HCT116 (cell line): ENCODE results near the gene LRRC1. TPM values are rescaled to one million over a fixed set of nuclear protein-coding genes. Genes with fewer than 3 reads are reported as not detected.

Source experiments
- ATAC-seq: fragments of 200-7000 bp; cut with Tn5 transposase; 2 replicates; pipeline ENCODE4 v1.9.1; 2020; ENCODE audit warnings: mild to moderate bottlenecking, moderate library complexity
- BruUV-seq: library from RNA; stranded (reverse); fragments of 400-500 nt; replicated peaks from 2 replicates; lab custom pipeline; 2021; lab: Mats Ljungman, UMichigan
- CTCF ChIA-PET: fragments of 300-600 bp; sonication (Branson Sonifier 250); formaldehyde crosslinking; loops from one replicate; lab custom pipeline; 2021; ENCODE audit warnings: antibody characterized with exemption; lab: Charles Lee
- POLR2A ChIA-PET: fragments of 300-600, 350-600 bp; sonication (Branson Sonifier 250); formaldehyde crosslinking; loops from one replicate; lab custom pipeline; 2021; ENCODE audit warnings: antibody characterized with exemption; lab: Charles Lee
- RAD21 ChIA-PET, 2 experiments: fragments of 300-600 bp; sonication (Branson Sonifier 250); formaldehyde crosslinking; loops; one replicate each; lab custom pipeline; 2023; ENCODE audit warnings: low total read pairs in 2 of 2; ENCODE audit not compliant: uncharacterized antibody in 2 of 2, unreplicated experiment in 2 of 2, low non-redundant PET in 1 of 2; lab: Charles Lee
- DNase-seq: peaks from one replicate; pipeline ENCODE4 v3.0.0-alpha.2; 2010; ENCODE audit warnings: low read depth, low spot score
- H2AFZ ChIP-seq: fragments of 200-600 bp; shearing (Covaris generic), sonication (generic); 2 replicates; pipeline ENCODE4 v1.6.1; 2017; ENCODE audit warnings: low read depth, mixed run types, mixed read lengths, antibody characterized with exemption, low read length; ENCODE audit not compliant: poor library complexity, severe bottlenecking
- H3K27ac ChIP-seq: 2 replicates; pipeline ENCODE4 v1.5.1; 2012; ENCODE audit warnings: low read depth, low read length
- H3K27me3 ChIP-seq: fragments of 200-600 bp; sonication (generic); 2 replicates; pipeline ENCODE4 v1.6.1; 2016; ENCODE audit warnings: mixed run types, low read length, mixed read lengths; ENCODE audit not compliant: insufficient read depth
- H3K36me3 ChIP-seq, 2 experiments: fragments of 200-500 bp in 1 of 2; fragments of 200-600 bp in 1 of 2; sonication (Bioruptor generic) in 1 of 2; sonication (generic) in 1 of 2; 2 replicates each; pipeline versions ENCODE4 v1.5.1 to v1.6.1; 2014 to 2016; ENCODE audit warnings: low read length in 2 of 2, inconsistent platforms in 1 of 2, mixed read lengths in 1 of 2, mixed run types in 1 of 2; ENCODE audit not compliant: insufficient read depth in 2 of 2, control insufficient read depth in 1 of 2
- H3K4me1 ChIP-seq, 2 experiments: fragments of 200-600 bp in 1 of 2; sonication (generic) in 1 of 2; 2 replicates each; pipeline versions ENCODE4 v1.5.1 to v1.6.1; 2012 to 2017; ENCODE audit warnings: low read length in 2 of 2, inconsistent platforms in 1 of 2, mild to moderate bottlenecking in 1 of 2, mixed read lengths in 1 of 2, mixed run types in 1 of 2, moderate library complexity in 1 of 2; ENCODE audit not compliant: insufficient read depth in 2 of 2, control insufficient read depth in 1 of 2
- H3K4me2 ChIP-seq: fragments of 200-600 bp; sonication (generic); 2 replicates; pipeline ENCODE4 v1.6.1; 2017; ENCODE audit warnings: mixed run types, low read length, mixed read lengths
- H3K4me3 ChIP-seq, 2 experiments: fragments of 200-600 bp in 1 of 2; sonication (generic) in 1 of 2; replicated peaks in 1 of 2; 2 replicates each; pipeline ENCODE4 v1.5.1; 2011 to 2016; ENCODE audit warnings: low read length in 2 of 2, control low read depth in 1 of 2, low read depth in 1 of 2, mild to moderate bottlenecking in 1 of 2, mixed read lengths in 1 of 2, mixed run types in 1 of 2
- H3K79me2 ChIP-seq: fragments of 200-600 bp; sonication (generic); 2 replicates; pipeline ENCODE4 v1.6.1; 2017; ENCODE audit warnings: mild to moderate bottlenecking, mixed run types, low read length, moderate library complexity, mixed read lengths; ENCODE audit not compliant: insufficient read depth
- H3K9ac ChIP-seq: fragments of 200-600 bp; sonication (generic); 2 replicates; pipeline ENCODE4 v1.6.1; 2016; ENCODE audit warnings: low read length, mixed read lengths
- H3K9me2 ChIP-seq: fragments of 200-600 bp; sonication (generic), shearing (Covaris generic); 2 replicates; pipeline ENCODE4 v1.6.1; 2017; ENCODE audit warnings: mixed run types, mild to moderate bottlenecking, moderate library complexity; ENCODE audit not compliant: insufficient read depth
- H3K9me3 ChIP-seq, 2 experiments: fragments of 200-500 bp in 1 of 2; fragments of 200-600 bp in 1 of 2; sonication (Bioruptor generic) in 1 of 2; sonication (generic) in 1 of 2; 2 replicates each; pipeline ENCODE4 v1.6.1; 2014 to 2017; ENCODE audit warnings: low read length in 2 of 2, mixed read lengths in 2 of 2, inconsistent platforms in 1 of 2, low read depth in 1 of 2, mild to moderate bottlenecking in 1 of 2, mixed run types in 1 of 2, moderate library complexity in 1 of 2; ENCODE audit not compliant: control insufficient read depth in 1 of 2, insufficient read depth in 1 of 2
- H4K20me1 ChIP-seq: fragments of 200-600 bp; sonication (generic), shearing (Covaris generic); 2 replicates; pipeline ENCODE4 v1.6.1; 2017; ENCODE audit warnings: mixed run types, mild to moderate bottlenecking, moderate library complexity; ENCODE audit not compliant: insufficient read depth
- CTCF ChIP-seq, 3 experiments: fragments of 200-600 bp in 1 of 3; sonication (generic) in 1 of 3; IDR thresholded peaks in 2 of 3; conservative IDR thresholded peaks in 1 of 3; 2 replicates each; pipeline ENCODE4 v1.5.1; 2012 to 2017; ENCODE audit warnings: low read depth in 2 of 3, low read length in 2 of 3, antibody characterized with exemption in 1 of 3, borderline replicate concordance in 1 of 3, control low read depth in 1 of 3, mild to moderate bottlenecking in 1 of 3, mixed read lengths in 1 of 3, mixed run types in 1 of 3, moderate library complexity in 1 of 3; ENCODE audit not compliant: insufficient read depth in 1 of 3
- EZH2phosphoT487 ChIP-seq: fragments of 200-600 bp; IDR thresholded peaks from 2 replicates; pipeline ENCODE4 v1.6.1; 2018; ENCODE audit warnings: antibody characterized with exemption, borderline replicate concordance
- JUND ChIP-seq: IDR thresholded peaks from 2 replicates; pipeline ENCODE4 v1.6.1; 2012
- POLR2A ChIP-seq: IDR thresholded peaks from 2 replicates; pipeline ENCODE4 v1.7.0; 2011; ENCODE audit warnings: borderline replicate concordance; ENCODE audit not compliant: insufficient read depth, insufficient read length; ENCODE audit errors: extremely low read depth
- SP1 ChIP-seq: IDR thresholded peaks from 2 replicates; pipeline ENCODE4 v1.6.1; 2012; ENCODE audit warnings: low read depth
- SRF ChIP-seq: IDR thresholded peaks from 2 replicates; pipeline ENCODE4 v1.6.1; 2012; ENCODE audit warnings: low read depth
- TCF7L2 ChIP-seq: IDR thresholded peaks from 2 replicates; pipeline ENCODE4 v1.7.0; 2011; ENCODE audit warnings: borderline replicate concordance, inconsistent platforms; ENCODE audit not compliant: insufficient read depth, insufficient read length; ENCODE audit errors: extremely low read depth
- ZBTB33 ChIP-seq: IDR thresholded peaks from 2 replicates; pipeline ENCODE4 v1.6.1; 2011; ENCODE audit warnings: mild to moderate bottlenecking, low read length, moderate library complexity; ENCODE audit not compliant: insufficient replicate concordance; ENCODE audit errors: extremely low read depth
- intact Hi-C: fragments of 100-400 bp; cut with micrococcal nuclease; formaldehyde crosslinking; loops from 2 replicates; pipeline ENCODE4 v1.10.0; 2022
- total RNA-seq: library from RNA; stranded (reverse); gene quantifications from one replicate; pipeline ENCODE4 v1.2.1, GENCODE V29; 2021; ENCODE audit not compliant: unreplicated experiment

The LRRC1 gene
- total RNA-seq, 1 experiment from 2014 or later, result 19.8 TPM

- TF ChIP-seq EZH2phosphoT487 (no peak), POLR2A (no peak), TCF7L2 (no peak), CTCF (IDR thresholded peaks at IDR 0.05 in 2 of 3, conservative IDR thresholded peaks at IDR 0.05 in 1 of 3; ENCODE audit: borderline replicate concordance in 1 of 3, insufficient read depth in 1 of 3, low read depth in 2 of 3, low read length in 2 of 3) (no peak), JUND (no peak), SRF (no peak)
Observed at GRCh38 chr6:53947780-53948179, 153.0 kb downstream of the LRRC1 start (continued).

GRCh38 chr6:53951383-53951782 is 156.6 kb downstream of the LRRC1 start:
- Histone ChIP-seq H3K4me2 (no peak overlapping the region), H3K9me2 (no peaks in the 10 kb centered on the region), H3K9ac (no peak overlapping the region), H4K20me1 (no peaks in the 10 kb centered on the region), H3K4me1 (peaks cover 0 to 7% of the 10 kb centered on the region in 2 experiments; a peak in 1 of 4 replicates), H2AFZ (no peak overlapping the region), H3K27me3 (no peaks in the 10 kb centered on the region), H3K36me3 (no peaks in the 10 kb centered on the region), H3K79me2 (no peaks in the 10 kb centered on the region), H3K9me3 (0 out of 4 replicates have a peak, but pooled peaks cover 0 to 3% of the 10 kb centered on the region in 2 experiments), H3K4me3 (no peak overlapping the region), H3K27ac (no peak overlapping the region)
- TF ChIP-seq ZBTB33, result no peak
- no peak for TF ChIP-seq SP1
- TF ChIP-seq SRF, result no peak
- ChIA-PET POLR2A (interaction anchor here (1.1 kb wide), 1 partner anchor 217 kb away, joined by 4 read pairs; no protein-coding TSS in a partner anchor), CTCF (no interaction called here), RAD21 (no interaction called here)
- intact Hi-C loops, result no loop called here
- DNase-seq (no peak), ATAC-seq (no peak)
- no TSS peak for BruUV-seq
